HEK293 (cell line): ENCODE measurements around the gene SAMD5.

Experiments used
- CTCF ChIA-PET: fragments of 350-600 bp; formaldehyde crosslinking; extraction: SDS; loops from one replicate; lab custom pipeline; 2021; ENCODE audit warnings: antibody characterized with exemption; lab: Yijun Ruan, JAX
- POLR2A ChIA-PET: fragments of 300-600 bp; formaldehyde crosslinking; extraction: SDS; loops from one replicate; lab custom pipeline; 2020; ENCODE audit warnings: antibody characterized with exemption, inconsistent platforms; lab: Yijun Ruan, JAX
- H3K27ac ChIP-seq: fragments of 200-500 bp; sonication (Bioruptor generic); 2 replicates; pipeline ENCODE4 v1.5.1; 2014; ENCODE audit warnings: low read depth, low read length, control low read depth, inconsistent platforms; ENCODE audit errors: extremely low read depth
- H3K36me3 ChIP-seq, 2 experiments: fragments of 200-500 bp in 1 of 2; sonication (Bioruptor generic) in 1 of 2; 1 replicate in 1 of 2; 2 replicates in 1 of 2; pipeline ENCODE4 v1.5.1; 2014 to 2017; ENCODE audit warnings: inconsistent platforms in 2 of 2, low read length in 2 of 2; ENCODE audit not compliant: control insufficient read depth in 2 of 2, insufficient read depth in 1 of 2
- H3K4me1 ChIP-seq: fragments of 200-500 bp; sonication (Bioruptor generic); 2 replicates; pipeline ENCODE4 v1.5.1; 2014; ENCODE audit warnings: mild to moderate bottlenecking, low read length, inconsistent platforms; ENCODE audit not compliant: control insufficient read depth, insufficient read depth
- H3K4me3 ChIP-seq: 2 replicates; pipeline ENCODE4 v1.5.1; 2011; ENCODE audit warnings: low read depth, mild to moderate bottlenecking, control low read depth, low read length, moderate library complexity
- H3K9me3 ChIP-seq: fragments of 200-500 bp; sonication (Bioruptor generic); 2 replicates; pipeline ENCODE4 v1.5.1; 2014; ENCODE audit warnings: low read depth, low read length, inconsistent platforms; ENCODE audit not compliant: control insufficient read depth, insufficient read depth
- HIC1 ChIP-seq: fragments of 450-650 bp; formaldehyde crosslinking; IDR thresholded peaks from 2 replicates; pipeline ENCODE4 v1.5.1; 2016; ENCODE audit warnings: missing biosample characterization, missing genetic modification characterization
- HOXA7 ChIP-seq: sonication (generic); formaldehyde crosslinking; IDR thresholded peaks from 2 replicates; pipeline ENCODE4 v1.8.1; 2022; ENCODE audit warnings: missing genetic modification reagents, borderline replicate concordance
- KLF17 ChIP-seq: fragments of 450-650 bp; formaldehyde crosslinking; IDR thresholded peaks from 2 replicates; pipeline ENCODE4 v1.5.1; 2016; ENCODE audit warnings: missing biosample characterization, missing genetic modification characterization
- KLF9 ChIP-seq: fragments of 450-650 bp; formaldehyde crosslinking; IDR thresholded peaks from 2 replicates; pipeline ENCODE4 v1.5.1; 2016; ENCODE audit warnings: missing biosample characterization, missing genetic modification characterization, low read depth
- ZBTB1 ChIP-seq: fragments of 450-650 bp; formaldehyde crosslinking; IDR thresholded peaks from 2 replicates; pipeline ENCODE4 v1.5.1; 2016; ENCODE audit warnings: missing biosample characterization, missing genetic modification characterization
- ZBTB8A ChIP-seq: fragments of 450-650 bp; formaldehyde crosslinking; IDR thresholded peaks from 2 replicates; pipeline ENCODE4 v1.5.1; 2016; ENCODE audit warnings: missing biosample characterization, missing genetic modification characterization
- ZFP3 ChIP-seq: fragments of 450-650 bp; formaldehyde crosslinking; IDR thresholded peaks from 2 replicates; pipeline ENCODE4 v1.5.1; 2016; ENCODE audit warnings: low read depth, missing biosample characterization, missing genetic modification characterization
- ZNF184 ChIP-seq: fragments of 450-650 bp; IDR thresholded peaks from 2 replicates; pipeline ENCODE4 v1.5.1; 2018; ENCODE audit warnings: missing biosample characterization, mild to moderate bottlenecking, missing genetic modification characterization
- ZNF211 ChIP-seq: fragments of 450-650 bp; formaldehyde crosslinking; IDR thresholded peaks from 2 replicates; pipeline ENCODE4 v1.5.1; 2016; ENCODE audit warnings: low read depth, missing biosample characterization, missing genetic modification characterization
- ZNF214 ChIP-seq: fragments of 450-650 bp; formaldehyde crosslinking; IDR thresholded peaks from 2 replicates; pipeline ENCODE4 v1.5.1; 2017; ENCODE audit warnings: missing biosample characterization, mild to moderate bottlenecking, missing genetic modification characterization, borderline replicate concordance
- ZNF292 ChIP-seq: fragments of 450-650 bp; formaldehyde crosslinking; IDR thresholded peaks from 2 replicates; pipeline ENCODE4 v1.5.1; 2016; ENCODE audit warnings: low read depth, missing biosample characterization, missing genetic modification characterization, borderline replicate concordance
- ZNF354C ChIP-seq: fragments of 450-650 bp; formaldehyde crosslinking; IDR thresholded peaks from 2 replicates; pipeline ENCODE4 v1.5.1; 2016; ENCODE audit warnings: missing biosample characterization, missing genetic modification characterization, low read depth, borderline replicate concordance
- ZNF362 ChIP-seq: fragments of 450-650 bp; formaldehyde crosslinking; IDR thresholded peaks from 2 replicates; pipeline ENCODE4 v1.5.1; 2016; ENCODE audit warnings: missing biosample characterization, missing genetic modification characterization
- ZNF37A ChIP-seq: fragments of 450-650 bp; IDR thresholded peaks from 2 replicates; pipeline ENCODE4 v1.5.1; 2018; ENCODE audit warnings: missing biosample characterization, missing genetic modification characterization
- ZNF426 ChIP-seq: fragments of 450-650 bp; formaldehyde crosslinking; IDR thresholded peaks from 2 replicates; pipeline ENCODE4 v1.5.1; 2017; ENCODE audit warnings: missing biosample characterization, missing genetic modification characterization, mild to moderate bottlenecking, inconsistent platforms, moderate library complexity
- ZNF449 ChIP-seq: fragments of 450-650 bp; formaldehyde crosslinking; IDR thresholded peaks from 2 replicates; pipeline ENCODE4 v1.5.1; 2017; ENCODE audit warnings: missing biosample characterization, mild to moderate bottlenecking, missing genetic modification characterization, moderate library complexity
- ZNF555 ChIP-seq: fragments of 450-650 bp; formaldehyde crosslinking; conservative IDR thresholded peaks from 2 replicates; pipeline ENCODE4 v1.5.1; 2017; ENCODE audit warnings: missing biosample characterization, mild to moderate bottlenecking, missing genetic modification characterization, inconsistent platforms
- ZNF558 ChIP-seq: fragments of 450-650 bp; formaldehyde crosslinking; IDR thresholded peaks from 2 replicates; pipeline ENCODE4 v1.5.1; 2016; ENCODE audit warnings: missing biosample characterization, missing genetic modification characterization
- ZNF624 ChIP-seq: fragments of 450-650 bp; formaldehyde crosslinking; IDR thresholded peaks from 2 replicates; pipeline ENCODE4 v1.5.1; 2017; ENCODE audit warnings: missing biosample characterization, missing genetic modification characterization
- ZNF660 ChIP-seq: fragments of 450-650 bp; IDR thresholded peaks from 2 replicates; pipeline ENCODE4 v1.5.1; 2018; ENCODE audit warnings: missing biosample characterization, mild to moderate bottlenecking, missing genetic modification characterization
- ZNF692 ChIP-seq: fragments of 450-650 bp; formaldehyde crosslinking; IDR thresholded peaks from 2 replicates; pipeline ENCODE4 v1.5.1; 2016; ENCODE audit warnings: missing biosample characterization, missing genetic modification characterization
- ZNF76 ChIP-seq: fragments of 450-650 bp; formaldehyde crosslinking; IDR thresholded peaks from 2 replicates; pipeline ENCODE4; 2016; ENCODE audit warnings: low read depth, missing biosample characterization, missing genetic modification characterization, borderline replicate concordance
- ZNF776 ChIP-seq: fragments of 450-650 bp; formaldehyde crosslinking; IDR thresholded peaks from 2 replicates; pipeline ENCODE4 v1.5.0; 2017; ENCODE audit warnings: missing biosample characterization, missing genetic modification characterization, borderline replicate concordance
- ZSCAN23 ChIP-seq: fragments of 450-650 bp; formaldehyde crosslinking; IDR thresholded peaks from 2 replicates; pipeline ENCODE4 v1.5.1; 2016; ENCODE audit warnings: missing biosample characterization, missing genetic modification characterization
- ZSCAN30 ChIP-seq: fragments of 450-650 bp; IDR thresholded peaks from 2 replicates; pipeline ENCODE4 v1.5.1; 2018; ENCODE audit warnings: missing biosample characterization, mild to moderate bottlenecking, missing genetic modification characterization, moderate library complexity

The SAMD5 gene

GRCh38 chr6:147589739-147590250 lies 81.3 kb downstream of the SAMD5 start:
- ChIA-PET CTCF (no interaction called here), POLR2A (no interaction called here)
- Histone ChIP-seq H3K4me1 (no peaks in the 10 kb centered on the region), H3K36me3 (no peaks in the 10 kb centered on the region), H3K4me3 (no peak overlapping the region), H3K9me3 (no peaks in the 10 kb centered on the region), H3K27ac (no peak overlapping the region)
- TF ChIP-seq ZBTB1 (tag by site-specific recombination): no peak
- no peak for TF ChIP-seq ZNF449 (tag by site-specific recombination)
- TF ChIP-seq ZSCAN23 (tag by site-specific recombination): no peak
- TF ChIP-seq KLF17 (tag by site-specific recombination): no peak
- TF ChIP-seq ZNF624 (tag by site-specific recombination): no peak
- TF ChIP-seq ZNF362 (tag by site-specific recombination): no peak
- no peak for TF ChIP-seq ZNF558 (tag by site-specific recombination)
- TF ChIP-seq ZNF555 (tag by site-specific recombination): no peak
- no peak for TF ChIP-seq ZNF776 (tag by site-specific recombination)
- no peak for TF ChIP-seq ZNF692 (tag by site-specific recombination)
- no peak for TF ChIP-seq ZNF660 (tag by site-specific recombination)
- TF ChIP-seq ZFP3: no peak
- no peak for TF ChIP-seq ZNF211 (tag by site-specific recombination)
- no peak for TF ChIP-seq ZBTB8A (tag by site-specific recombination)
- no peak for TF ChIP-seq KLF9
- TF ChIP-seq HIC1: no peak

- no peak overlapping the region for H3K27ac ChIP-seq
- no peaks in the 10 kb centered on the region for H3K9me3 ChIP-seq
- TF ChIP-seq HOXA7 (CRISPR knock-in tag): no peak
- TF ChIP-seq ZNF184 (tag by site-specific recombination): no peak
- no peak for TF ChIP-seq ZNF214 (tag by site-specific recombination)
- TF ChIP-seq ZNF555 (tag by site-specific recombination): no peak
- TF ChIP-seq ZNF354C (tag by site-specific recombination): no peak
- no peak for TF ChIP-seq ZBTB1 (tag by site-specific recombination)
- TF ChIP-seq ZSCAN30: no peak
- no peak for TF ChIP-seq ZNF76 (tag by site-specific recombination)
- TF ChIP-seq ZNF37A (tag by site-specific recombination): no peak
- no peak for TF ChIP-seq ZNF292
- TF ChIP-seq ZNF426 (tag by site-specific recombination): no peak
- ChIA-PET POLR2A (no interaction called here), CTCF (interaction anchor here (0.6 to 1.3 kb wide), 2 partner anchors 86 to 89 kb away, joined by 3 read pairs; no protein-coding TSS in a partner anchor)
- H3K36me3 ChIP-seq: no peaks in the 10 kb centered on the region
- H3K4me3 ChIP-seq: no peak overlapping the region
- no peaks in the 10 kb centered on the region for H3K4me1 ChIP-seq
Measured at GRCh38 chr6:147595961-147596360, 87.5 kb downstream of the SAMD5 start.
